ENCODE data around the gene PODXL2. TPM values are rescaled to one million over a fixed set of nuclear protein-coding genes. Genes with fewer than 3 reads are reported as not detected.

Gene PODXL2
- total and polyA plus RNA-seq, 7 experiments from 2014 or later, result 2.2 to 6.5 (median 3.6) TPM

DNA sequence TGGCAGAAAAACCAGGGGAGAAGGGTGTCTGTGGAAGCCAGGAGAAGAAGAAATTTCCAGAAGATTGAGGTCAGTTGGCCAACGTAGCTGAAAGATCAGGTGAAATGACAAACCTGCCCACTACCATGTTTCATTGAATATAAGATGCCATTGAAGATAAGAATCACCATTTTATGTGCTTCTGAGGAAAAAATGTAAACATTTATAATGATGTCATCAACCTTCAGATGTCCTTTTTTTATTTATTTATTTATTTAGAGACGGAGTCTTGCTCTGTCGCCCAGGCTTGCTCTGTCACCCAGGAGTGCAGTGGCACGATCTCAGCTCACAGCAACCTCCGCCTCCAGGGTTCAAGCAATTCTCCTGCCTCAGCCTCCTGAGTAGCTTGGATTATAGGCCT lies 4.9 kb upstream of the PODXL2 start:
- Histone ChIP-seq H3K9me3 (ENCODE audit: control insufficient read depth in 2 of 3, low read length in 3 of 3) (no peaks in the 10 kb centered on the region), H3K27ac (ENCODE audit: low read depth, low read length) (no peak overlapping the region), H3K36me3 (ENCODE audit: control insufficient read depth in 2 of 3, insufficient read depth in 3 of 3, low read length in 3 of 3) (peaks cover 0 to 18% (median 0%) of the 10 kb centered on the region in 3 experiments), H3K4me1 (ENCODE audit: control insufficient read depth in 2 of 2, insufficient read depth in 2 of 2, low read length in 2 of 2) (peaks cover 0 to 6% of the 10 kb centered on the region in 2 donors), H3K4me3 (ENCODE audit: low read length) (no peak overlapping the region), H3K27me3 (ENCODE audit: control insufficient read depth in 2 of 2, insufficient read depth in 2 of 2, low read length in 2 of 2) (no peaks in the 10 kb centered on the region)
- no peak for ATAC-seq
- peaks cover 0 to 23% (median 5%) of the 10 kb centered on the region in 5 donors for H3K36me3 Mint-ChIP-seq
- ChIA-PET CTCF (no interaction called here), POLR2A (no interaction called here)
- no peak overlapping the region for H3K27ac Mint-ChIP-seq
- no peak overlapping the region for H3K4me3 Mint-ChIP-seq
- no peak for DNase-seq
- H3K4me1 Mint-ChIP-seq, result peaks cover 2 to 19% (median 5%) of the 10 kb centered on the region in 7 donors
- H3K27me3 Mint-ChIP-seq, result peaks cover 0 to 29% (median 7%) of the 10 kb centered on the region in 5 donors
- H3K9me3 Mint-ChIP-seq, result no peaks in the 10 kb centered on the region
- intact Hi-C loops (cut with micrococcal nuclease), result no loop called here

DNA sequence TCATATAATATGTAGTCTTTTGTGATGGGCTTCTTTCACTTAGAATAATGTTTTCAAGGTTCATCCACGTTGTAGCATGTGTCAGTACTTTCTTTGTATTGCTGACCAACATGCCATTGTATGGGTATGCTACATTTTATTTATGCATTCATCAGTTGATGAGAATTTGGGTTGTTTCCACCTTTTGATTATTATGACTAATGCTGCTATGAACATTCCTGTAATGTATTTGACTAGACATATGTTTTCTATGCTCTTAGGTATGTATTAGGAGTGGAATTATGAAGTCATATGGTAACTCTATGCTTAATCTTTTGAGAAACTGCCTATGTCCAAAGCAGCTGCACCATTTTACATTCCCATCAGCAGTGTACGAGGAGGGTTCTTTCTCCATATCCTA lies 3.2 kb upstream of the PODXL2 start:
- CTCF ChIA-PET, result interaction anchor here (0.7 kb wide), 1 partner anchor 26 kb away, joined by 3 read pairs; no protein-coding TSS in a partner anchor
- POLR2A ChIA-PET, result no interaction called here

DNA sequence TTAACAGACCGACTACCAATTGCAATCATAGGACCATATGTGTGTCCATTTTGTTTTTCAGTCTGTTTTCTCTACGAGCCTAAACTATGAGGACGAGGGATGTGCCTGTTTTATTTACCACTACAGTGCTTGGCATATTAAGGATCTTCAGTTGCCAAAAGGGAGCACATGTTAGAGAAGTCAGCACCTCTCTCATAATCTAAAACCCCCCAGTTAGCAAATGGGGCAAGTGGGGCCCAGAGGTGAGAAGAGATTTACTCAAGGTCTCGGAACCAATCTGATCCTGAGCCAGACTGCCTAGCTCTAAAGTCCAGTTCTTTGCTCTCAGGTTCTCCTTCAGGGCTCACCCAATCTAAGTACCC lies 578 bp upstream of the PODXL2 start:
- Histone ChIP-seq H3K4me1 (ENCODE audit: control insufficient read depth in 2 of 2, insufficient read depth in 2 of 2, low read length in 2 of 2) (peaks cover 10 to 15% of the 10 kb centered on the region in 2 donors), H3K27me3 (ENCODE audit: control insufficient read depth in 2 of 2, insufficient read depth in 2 of 2, low read length in 2 of 2) (peaks cover 0 to 3% of the 10 kb centered on the region in 2 donors), H3K4me3 (ENCODE audit: low read length) (no peak overlapping the region), H3K9me3 (ENCODE audit: control insufficient read depth in 2 of 3, low read length in 3 of 3) (no peaks in the 10 kb centered on the region), H3K36me3 (ENCODE audit: control insufficient read depth in 2 of 3, insufficient read depth in 3 of 3, low read length in 3 of 3) (no peaks in the 10 kb centered on the region), H3K27ac (ENCODE audit: low read depth, low read length) (no peak overlapping the region)
- POLR2A ChIA-PET, result interaction anchor here (2.3 kb wide), 1 partner anchor 30 kb away, joined by 16 read pairs; the partner anchor contains the start of gene MCM2
- peaks cover 0 to 11% (median 0%) of the 10 kb centered on the region in 5 donors for H3K36me3 Mint-ChIP-seq
- peaks cover 7 to 60% (median 29%) of the 10 kb centered on the region in 5 donors for H3K27me3 Mint-ChIP-seq
- ATAC-seq (no peak), DNase-seq (peak in 1 of 9 donors; percentile 4)
- H3K9me3 Mint-ChIP-seq, result no peaks in the 10 kb centered on the region
- peak overlapping the region; percentile 76 to 99 (median 87) for H3K4me3 Mint-ChIP-seq
- H3K4me1 Mint-ChIP-seq, result peaks cover 11 to 37% (median 27%) of the 10 kb centered on the region in 7 donors
- H3K27ac Mint-ChIP-seq, result peak overlapping the region in 6 of 9 donors; percentile 9 to 79 (median 73)
- intact Hi-C loops (cut with micrococcal nuclease), result loop anchor here in 1 of 2 donors (2.0 kb wide), 2 partner anchors 30 to 44 kb away; partner anchors contain the start of genes ABTB1 and MCM2
- CTCF ChIA-PET, result no interaction called here

More for the DNA sequence above, 3.2 kb upstream of the PODXL2 start:
- ATAC-seq (no peak), DNase-seq (no peak)
- H3K27me3 Mint-ChIP-seq, result peaks cover 0 to 43% (median 15%) of the 10 kb centered on the region in 5 donors
- Histone ChIP-seq H3K4me1 (ENCODE audit: control insufficient read depth in 2 of 2, insufficient read depth in 2 of 2, low read length in 2 of 2) (peaks cover 5 to 15% of the 10 kb centered on the region in 2 donors), H3K36me3 (ENCODE audit: control insufficient read depth in 2 of 3, insufficient read depth in 3 of 3, low read length in 3 of 3) (peaks cover 0 to 11% (median 0%) of the 10 kb centered on the region in 3 experiments), H3K4me3 (ENCODE audit: low read length) (no peak overlapping the region), H3K27ac (ENCODE audit: low read depth, low read length) (no peak overlapping the region), H3K9me3 (ENCODE audit: control insufficient read depth in 2 of 3, low read length in 3 of 3) (no peaks in the 10 kb centered on the region), H3K27me3 (ENCODE audit: control insufficient read depth in 2 of 2, insufficient read depth in 2 of 2, low read length in 2 of 2) (no peaks in the 10 kb centered on the region)
- H3K9me3 Mint-ChIP-seq, result no peaks in the 10 kb centered on the region
- H3K4me3 Mint-ChIP-seq, result no peak overlapping the region
- peak overlapping the region in 1 of 9 donors; percentile 43 for H3K27ac Mint-ChIP-seq
- peaks cover 11 to 33% (median 19%) of the 10 kb centered on the region in 7 donors for H3K4me1 Mint-ChIP-seq
- peaks cover 0 to 27% (median 1%) of the 10 kb centered on the region in 5 donors for H3K36me3 Mint-ChIP-seq
- intact Hi-C loops (cut with micrococcal nuclease), result no loop called here

DNA sequence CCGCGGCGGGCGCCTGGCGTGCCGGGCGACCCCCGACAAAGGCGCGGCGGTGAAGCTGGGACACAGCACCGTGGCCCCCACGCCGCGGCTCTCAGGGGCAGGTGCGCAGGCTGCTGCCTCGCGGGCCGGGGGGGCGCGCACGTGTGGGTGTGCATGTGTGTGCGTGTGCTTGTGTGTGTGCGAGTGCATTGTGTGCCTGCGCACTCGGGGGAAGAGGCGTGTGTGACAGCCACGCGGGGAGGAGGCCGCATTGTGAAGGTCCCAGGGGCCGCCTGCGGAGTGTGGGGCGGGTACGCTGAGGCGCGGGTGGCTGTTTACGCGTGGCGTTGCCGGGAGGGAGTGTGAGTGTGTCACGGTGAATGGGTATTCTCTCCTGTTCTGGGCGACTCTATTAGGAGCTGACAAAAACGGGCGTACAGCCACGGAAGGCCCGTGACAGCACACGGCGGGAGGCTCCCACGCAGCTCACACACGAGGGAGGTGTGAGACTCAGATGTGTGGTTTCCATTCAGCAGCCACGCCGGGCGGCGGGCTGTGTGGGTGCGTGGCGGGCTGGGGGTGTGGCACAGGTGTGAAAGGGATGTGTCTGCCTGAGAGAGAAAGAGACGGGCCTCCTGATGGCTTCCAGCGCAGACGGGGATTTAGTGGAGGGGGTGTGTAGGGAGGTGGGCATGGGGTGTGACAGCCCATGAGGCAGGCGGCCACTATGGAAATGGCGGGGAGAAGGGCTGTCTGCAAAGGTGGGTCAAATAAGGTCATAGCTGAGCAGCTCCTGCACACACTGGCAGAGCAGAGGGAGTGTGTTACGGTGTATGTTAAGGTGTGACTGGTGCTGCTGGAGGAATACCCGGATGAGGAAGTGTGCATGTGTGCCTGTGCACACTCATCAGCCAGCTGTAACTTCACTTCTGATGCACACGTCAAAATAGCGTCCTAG lies 750 bp downstream of the PODXL2 start:
- Mint-ChIP-seq H3K27ac (peak overlapping the region; percentile 36 to 86 (median 66)), H3K36me3 (peaks cover 0 to 11% (median 0%) of the 10 kb centered on the region in 5 donors), H3K9me3 (no peaks in the 10 kb centered on the region), H3K4me3 (peak overlapping the region; percentile 85 to 99 (median 89)), H3K4me1 (peaks cover 11 to 37% (median 27%) of the 10 kb centered on the region in 7 donors), H3K27me3 (peaks cover 12 to 63% (median 32%) of the 10 kb centered on the region in 5 donors)
- no peaks in the 10 kb centered on the region for H3K9me3 ChIP-seq (ENCODE audit: control insufficient read depth in 2 of 3, low read length in 3 of 3)
- ChIA-PET POLR2A (interaction anchor here (2.3 kb wide), 1 partner anchor 31 kb away, joined by 16 read pairs; the partner anchor contains the start of gene MCM2), CTCF (interaction anchor here (1.3 kb wide), 1 partner anchor 55 kb away, joined by 3 read pairs; no protein-coding TSS in a partner anchor)
- H3K4me1 ChIP-seq (ENCODE audit: control insufficient read depth in 2 of 2, insufficient read depth in 2 of 2, low read length in 2 of 2), result peaks cover 10 to 15% of the 10 kb centered on the region in 2 donors
- ATAC-seq (peak; percentile 60), DNase-seq (peak; percentile 25 to 51 (median 38))
- intact Hi-C loops (cut with micrococcal nuclease), result loop anchor here (1.0 to 2.0 kb wide), 5 partner anchors 8 to 43 kb away; partner anchors contain the start of genes ABTB1 (in 2 of the 2), MCM2 (in 2 of the 2) and TPRA1 (in 1 of the 2)
- H3K27ac ChIP-seq (ENCODE audit: low read depth, low read length), result no peak overlapping the region
- H3K27me3 ChIP-seq (ENCODE audit: control insufficient read depth in 2 of 2, insufficient read depth in 2 of 2, low read length in 2 of 2), result peaks cover 0 to 3% of the 10 kb centered on the region in 2 donors
- no peaks in the 10 kb centered on the region for H3K36me3 ChIP-seq (ENCODE audit: control insufficient read depth in 2 of 3, insufficient read depth in 3 of 3, low read length in 3 of 3)
- H3K4me3 ChIP-seq (ENCODE audit: low read length), result peak overlapping the region; percentile 62

DNA sequence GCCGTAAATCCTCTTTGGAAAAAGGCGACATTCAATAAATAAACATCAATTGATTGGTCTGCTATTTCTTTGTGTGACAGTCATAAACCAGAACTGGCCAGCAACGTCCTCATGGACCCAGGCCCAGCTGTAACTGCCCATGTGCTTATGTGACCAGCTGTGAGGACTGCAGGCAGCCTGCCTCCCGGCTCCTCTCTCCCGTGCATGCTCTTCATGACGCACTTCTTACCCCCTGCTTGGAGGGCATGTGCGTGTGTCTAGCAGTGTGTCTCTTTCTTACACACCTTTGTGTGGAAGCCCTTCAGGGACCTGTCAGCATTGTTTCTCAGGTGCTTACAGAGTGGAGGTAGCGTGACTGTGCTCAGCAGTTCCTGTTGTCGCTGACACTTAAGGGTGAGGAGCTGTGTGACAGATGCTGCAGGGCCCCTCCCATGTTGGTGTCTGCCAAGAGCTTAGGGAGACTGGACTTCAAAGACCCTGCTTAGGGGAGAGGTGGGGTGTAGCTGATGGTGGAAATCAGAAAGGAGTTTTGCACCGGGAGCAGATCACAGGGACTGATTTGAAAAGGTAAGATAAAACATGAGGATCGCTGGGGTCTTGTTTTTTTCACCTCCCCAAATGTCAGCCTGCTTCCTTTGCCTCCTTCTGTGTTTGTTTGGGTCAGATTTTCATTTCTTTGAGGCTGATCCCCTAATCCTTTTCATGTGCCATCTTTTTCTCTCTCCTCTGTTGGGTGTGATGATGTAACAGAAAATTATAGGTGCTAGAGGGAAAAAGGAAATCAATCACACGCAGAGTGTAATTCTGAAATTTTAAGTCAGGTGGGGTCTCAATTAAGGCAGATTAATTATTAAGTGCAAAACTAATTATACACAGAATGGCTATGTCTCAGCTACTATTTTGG lies 2.1 kb downstream of the PODXL2 start:
- POLR2A ChIA-PET, result interaction anchor here (0.7 to 0.9 kb wide), 2 partner anchors 41 to 148 kb away, joined by 3 read pairs; no protein-coding TSS in a partner anchor
- no peak for ATAC-seq
- H3K27me3 Mint-ChIP-seq, result peaks cover 17 to 61% (median 32%) of the 10 kb centered on the region in 5 donors
- no peaks in the 10 kb centered on the region for H3K9me3 Mint-ChIP-seq
- Histone ChIP-seq H3K27ac (ENCODE audit: low read depth, low read length) (no peak overlapping the region), H3K4me1 (ENCODE audit: control insufficient read depth in 2 of 2, insufficient read depth in 2 of 2, low read length in 2 of 2) (peaks cover 10 to 15% of the 10 kb centered on the region in 2 donors), H3K27me3 (ENCODE audit: control insufficient read depth in 2 of 2, insufficient read depth in 2 of 2, low read length in 2 of 2) (peaks cover 0 to 3% of the 10 kb centered on the region in 2 donors), H3K9me3 (ENCODE audit: control insufficient read depth in 2 of 3, low read length in 3 of 3) (no peaks in the 10 kb centered on the region), H3K36me3 (ENCODE audit: control insufficient read depth in 2 of 3, insufficient read depth in 3 of 3, low read length in 3 of 3) (no peaks in the 10 kb centered on the region), H3K4me3 (ENCODE audit: low read length) (no peak overlapping the region)
- H3K27ac Mint-ChIP-seq, result peak overlapping the region in 1 of 9 donors; percentile 53
- intact Hi-C loops (cut with micrococcal nuclease), result loop anchor here in 1 of 2 donors (2.0 kb wide), 1 partner anchor 42 kb away; the partner anchor contains the start of gene ABTB1
- peak overlapping the region; percentile 9 to 99 (median 54) for H3K4me3 Mint-ChIP-seq
- CTCF ChIA-PET, result interaction anchor here (1.4 kb wide), 1 partner anchor 56 kb away, joined by 5 read pairs; no protein-coding TSS in a partner anchor
- no peak for DNase-seq
- peaks cover 0 to 11% (median 0%) of the 10 kb centered on the region in 5 donors for H3K36me3 Mint-ChIP-seq
- peaks cover 12 to 37% (median 27%) of the 10 kb centered on the region in 7 donors for H3K4me1 Mint-ChIP-seq

Data from naive thymus-derived CD4-positive, alpha-beta T cell (primary cell).